Liver (tissue), 9 donors: ENCODE measurements around the gene TACC2. TPM values are rescaled to one million over a fixed set of nuclear protein-coding genes. Genes with fewer than 3 reads are reported as not detected.

Source experiments
- DNase-seq: peaks from one replicate; pipeline ENCODE4 v3.0.0-alpha.2; 2017; ENCODE audit warnings: low spot score
- H3K27ac ChIP-seq, 2 donors: one replicate each; pipeline ENCODE4 v1.7.0; 2013; ENCODE audit warnings: inconsistent platforms in 2 of 2, low read length in 2 of 2, control low read depth in 1 of 2, low read depth in 1 of 2, mild to moderate bottlenecking in 1 of 2
- H3K27me3 ChIP-seq, 4 donors: one replicate each; pipeline versions ENCODE4 v1.6.1 to v1.7.0; 2013; ENCODE audit warnings: low read length in 3 of 4, inconsistent platforms in 1 of 4, mild to moderate bottlenecking in 1 of 4, moderate library complexity in 1 of 4; ENCODE audit not compliant: control insufficient read depth in 4 of 4, insufficient read depth in 4 of 4
- H3K36me3 ChIP-seq, 4 donors: one replicate each; pipeline versions ENCODE4 v1.6.1 to v1.7.0; 2013; ENCODE audit warnings: low read length in 3 of 4, mild to moderate bottlenecking in 3 of 4, low read depth in 1 of 4, moderate library complexity in 1 of 4; ENCODE audit not compliant: control insufficient read depth in 4 of 4, insufficient read depth in 3 of 4
- H3K4me1 ChIP-seq, 4 donors: one replicate each; pipeline versions ENCODE4 v1.6.1 to v1.7.0; 2013; ENCODE audit warnings: low read length in 3 of 4, mild to moderate bottlenecking in 3 of 4, moderate library complexity in 1 of 4; ENCODE audit not compliant: control insufficient read depth in 4 of 4, insufficient read depth in 4 of 4
- H3K4me3 ChIP-seq, 3 donors: one replicate each; pipeline versions ENCODE4 v1.6.1 to v1.7.0; 2013; ENCODE audit warnings: low read length in 3 of 3, control low read depth in 1 of 3, low read depth in 1 of 3, mild to moderate bottlenecking in 1 of 3
- H3K9ac ChIP-seq, 2 donors: one replicate each; pipeline ENCODE4 v1.7.0; 2013; ENCODE audit warnings: low read length in 2 of 2, mild to moderate bottlenecking in 2 of 2, moderate library complexity in 2 of 2, control low read depth in 1 of 2, low read depth in 1 of 2
- H3K9me3 ChIP-seq, 4 donors: one replicate each; pipeline versions ENCODE4 v1.6.1 to v1.7.0; 2013; ENCODE audit warnings: low read length in 3 of 4; ENCODE audit not compliant: control insufficient read depth in 4 of 4
- ATF3 ChIP-seq: IDR thresholded peaks from 2 replicates; pipeline ENCODE4 v1.6.1; 2016; ENCODE audit warnings: antibody characterized with exemption
- CTCF ChIP-seq: fragments of 150-350 bp; IDR thresholded peaks from 2 replicates; pipeline ENCODE4 v1.5.1; 2017; ENCODE audit warnings: improper control_type of control experiment, low read depth, low read length; ENCODE audit not compliant: missing input control
- EGR1 ChIP-seq, 2 donors: IDR thresholded peaks; 2 replicates each; pipeline ENCODE4 v1.6.1; 2016 to 2018; ENCODE audit warnings: antibody characterized with exemption in 2 of 2, low read depth in 2 of 2
- FOXA1 ChIP-seq: IDR thresholded peaks from 2 replicates; pipeline ENCODE4 v1.6.1; 2016; ENCODE audit warnings: antibody characterized with exemption
- FOXA2 ChIP-seq: IDR thresholded peaks from 2 replicates; pipeline ENCODE4 v1.6.1; 2016; ENCODE audit warnings: antibody characterized with exemption
- GABPA ChIP-seq, 2 donors: IDR thresholded peaks in 1 of 2; conservative IDR thresholded peaks in 1 of 2; 2 replicates each; pipeline ENCODE4 v1.6.1; 2016; ENCODE audit warnings: antibody characterized with exemption in 2 of 2, mild to moderate bottlenecking in 1 of 2, moderate library complexity in 1 of 2
- HNF4G ChIP-seq: IDR thresholded peaks from 2 replicates; pipeline ENCODE4 v1.6.1; 2016; ENCODE audit warnings: antibody characterized with exemption
- JUND ChIP-seq, 2 donors: IDR thresholded peaks; 2 replicates each; pipeline ENCODE4 v1.6.1; 2016; ENCODE audit warnings: antibody characterized with exemption in 2 of 2
- MAX ChIP-seq: IDR thresholded peaks from 2 replicates; pipeline ENCODE4 v1.6.1; 2016; ENCODE audit warnings: antibody characterized with exemption
- NR2F2 ChIP-seq: IDR thresholded peaks from 2 replicates; pipeline ENCODE4 v1.6.1; 2016; ENCODE audit warnings: antibody characterized with exemption
- RAD21 ChIP-seq, 2 donors: IDR thresholded peaks; 2 replicates each; pipeline ENCODE4 v1.6.1; 2016; ENCODE audit warnings: antibody characterized with exemption in 2 of 2, mild to moderate bottlenecking in 2 of 2
- REST ChIP-seq: IDR thresholded peaks from 2 replicates; pipeline ENCODE4 v1.6.1; 2016; ENCODE audit warnings: antibody characterized with exemption, mild to moderate bottlenecking
- RXRA ChIP-seq, 2 donors: IDR thresholded peaks; 2 replicates each; pipeline ENCODE4 v1.6.1; 2017 to 2018; ENCODE audit warnings: antibody characterized with exemption in 2 of 2, mild to moderate bottlenecking in 1 of 2
- SP1 ChIP-seq: IDR thresholded peaks from 2 replicates; pipeline ENCODE4 v1.6.1; 2018; ENCODE audit warnings: antibody characterized with exemption, mild to moderate bottlenecking
- TAF1 ChIP-seq: conservative IDR thresholded peaks from 2 replicates; pipeline ENCODE4 v1.6.1; 2016; ENCODE audit warnings: antibody characterized with exemption, mild to moderate bottlenecking
- ZBTB33 ChIP-seq: IDR thresholded peaks from 2 replicates; pipeline ENCODE4 v1.6.1; 2016; ENCODE audit warnings: antibody characterized with exemption
- WGBS: extraction: QIAGEN DNeasy Blood & Tissue Kit; methylation state at CpG from one replicate; pipeline ENCODE4 v1.1.7; 2013; 5-methylcytosine and 5-hydroxymethylcytosine counted together
- polyA plus RNA-seq, 2 donors: library from polyadenylated mRNA; stranded (reverse) in 1 of 2; unstranded in 1 of 2; fragments of 200-250 nt in 1 of 2; fragments of >200 nt in 1 of 2; fragmentation: Nextera tagmentation in 1 of 2; extraction: Ambion mirVana in 1 of 2; gene quantifications; one replicate each; pipeline versions ENCODE4 v1.2.1 to v1.2.3, GENCODE V29; 2013 to 2015
- total RNA-seq, 2 donors: library from RNA; depleted of rRNA; stranded (reverse); fragments of >200 nt; gene quantifications; one replicate each; pipeline ENCODE4 v1.2.3, GENCODE V29; 2014
- donor health status: healthy.
- donor health status: healthy.
- donor health status: healthy.
- donor health status: healthy.
- donor health status: healthy.

The TACC2 gene
- total and polyA plus RNA-seq, 4 donors = 1.5 to 9.1 (median 7.8) TPM

- TF ChIP-seq FOXA1 (no peak), EGR1 (IDR thresholded peaks at IDR 0.05; ENCODE audit: low read depth in 2 of 2) (no peak), NR2F2 (no peak), HNF4G (no peak), TAF1 (no peak)
Measured at GRCh38 chr10:122132331-122132755, 143.4 kb downstream of the TACC2 start (continued).

- no peak for DNase-seq
- H3K4me1 ChIP-seq = no peaks in the 10 kb centered on the region
- WGBS = 88% methylated on average over 12 of the region's 12 CpGs
- no peaks in the 10 kb centered on the region for H3K27me3 ChIP-seq
- H3K9ac ChIP-seq = no peak overlapping the region
- TF ChIP-seq MAX = no peak
- TF ChIP-seq EGR1 (IDR thresholded peaks at IDR 0.05; ENCODE audit: low read depth in 2 of 2) = no peak
- TF ChIP-seq CTCF = no peak
- TF ChIP-seq HNF4G = no peak
- no peak for TF ChIP-seq SP1
- no peak for TF ChIP-seq JUND (IDR thresholded peaks at IDR 0.05)
- no peak for TF ChIP-seq GABPA (IDR thresholded peaks at IDR 0.05 in 1 of 2, conservative IDR thresholded peaks at IDR 0.05 in 1 of 2)
- no peak for TF ChIP-seq TAF1
- TF ChIP-seq RXRA (IDR thresholded peaks at IDR 0.05) = no peak
- no peak for TF ChIP-seq ZBTB33
- no peak for TF ChIP-seq FOXA2
- TF ChIP-seq REST = no peak
- no peak for TF ChIP-seq RAD21 (IDR thresholded peaks at IDR 0.05)
- TF ChIP-seq NR2F2 = no peak
- TF ChIP-seq ATF3 = no peak
- H3K4me3 ChIP-seq = no peak overlapping the region
- H3K27ac ChIP-seq = no peak overlapping the region
- H3K36me3 ChIP-seq = peaks cover 0 to 10% (median 4%) of the 10 kb centered on the region in 4 donors
- no peaks in the 10 kb centered on the region for H3K9me3 ChIP-seq
Measured at GRCh38 chr10:122132882-122133565, 144.1 kb downstream of the TACC2 start.
